ENCODE measurements around the gene KAZN.

Gene KAZN

GRCh38 chr1:14997646-14998276, 399.3 kb downstream of the KAZN start (continued):
- TF ChIP-seq CSRNP3 (CRISPR knock-in tag; IDR thresholded peaks at IDR 0.05), result no peak
- no peak for TF ChIP-seq BACH2 (CRISPR knock-in tag; IDR thresholded peaks at IDR 0.05; ENCODE audit: borderline replicate concordance)

DNA sequence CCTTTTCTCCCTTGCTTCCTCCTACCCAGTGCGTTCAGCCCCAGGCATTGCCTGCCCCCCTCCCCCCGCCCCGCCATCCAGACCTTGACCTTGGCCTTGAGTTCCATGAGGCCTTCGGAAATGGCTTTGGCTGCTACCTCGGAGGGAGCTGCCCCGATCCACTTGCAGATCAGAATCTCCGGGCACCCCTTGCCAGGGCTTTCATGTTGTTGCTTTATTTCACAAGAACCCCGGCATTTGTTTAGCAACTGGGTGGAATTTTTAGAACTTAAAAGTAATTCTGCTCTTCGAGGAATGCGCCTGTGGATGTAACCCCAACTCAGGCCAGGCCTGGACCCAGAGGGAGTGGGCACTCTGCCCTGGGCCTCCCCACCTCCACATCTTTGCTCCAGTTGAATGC, 401.0 kb downstream of the KAZN start:
- ATAC-seq, result no peak
- TF ChIP-seq BACH2 (CRISPR knock-in tag; IDR thresholded peaks at IDR 0.05; ENCODE audit: borderline replicate concordance), result no peak

- TF ChIP-seq PPARA (CRISPR knock-in tag; IDR thresholded peaks at IDR 0.05; ENCODE audit: borderline replicate concordance) (no peak), ZNF70 (CRISPR knock-in tag; IDR thresholded peaks at IDR 0.05) (no peak), ZC3H10 (CRISPR knock-in tag; IDR thresholded peaks at IDR 0.05) (no peak), ZNF8 (CRISPR knock-in tag; IDR thresholded peaks at IDR 0.05) (no peak), ZFP3 (CRISPR knock-in tag; IDR thresholded peaks at IDR 0.05) (no peak), SNAI2 (CRISPR knock-in tag; IDR thresholded peaks at IDR 0.05) (no peak), ISL1 (CRISPR knock-in tag; IDR thresholded peaks at IDR 0.05) (no peak), BACH2 (CRISPR knock-in tag; IDR thresholded peaks at IDR 0.05; ENCODE audit: borderline replicate concordance) (no peak)
- TF ChIP-seq, protein P1, sequence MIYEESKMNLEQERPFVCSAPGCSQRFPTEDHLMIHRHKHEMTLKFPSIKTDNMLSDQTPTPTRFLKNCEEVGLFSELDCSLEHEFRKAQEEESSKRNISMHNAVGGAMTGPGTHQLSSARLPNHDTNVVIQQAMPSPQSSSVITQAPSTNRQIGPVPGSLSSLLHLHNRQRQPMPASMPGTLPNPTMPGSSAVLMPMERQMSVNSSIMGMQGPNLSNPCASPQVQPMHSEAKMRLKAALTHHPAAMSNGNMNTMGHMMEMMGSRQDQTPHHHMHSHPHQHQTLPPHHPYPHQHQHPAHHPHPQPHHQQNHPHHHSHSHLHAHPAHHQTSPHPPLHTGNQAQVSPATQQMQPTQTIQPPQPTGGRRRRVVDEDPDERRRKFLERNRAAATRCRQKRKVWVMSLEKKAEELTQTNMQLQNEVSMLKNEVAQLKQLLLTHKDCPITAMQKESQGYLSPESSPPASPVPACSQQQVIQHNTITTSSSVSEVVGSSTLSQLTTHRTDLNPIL (CRISPR knock-in tag; IDR thresholded peaks at IDR 0.05; ENCODE audit: low read depth), result no peak
- no peak for ATAC-seq
These were observed 401.5 kb downstream of the KAZN start for GRCh38 chr1:15000030-15000429.

DNA sequence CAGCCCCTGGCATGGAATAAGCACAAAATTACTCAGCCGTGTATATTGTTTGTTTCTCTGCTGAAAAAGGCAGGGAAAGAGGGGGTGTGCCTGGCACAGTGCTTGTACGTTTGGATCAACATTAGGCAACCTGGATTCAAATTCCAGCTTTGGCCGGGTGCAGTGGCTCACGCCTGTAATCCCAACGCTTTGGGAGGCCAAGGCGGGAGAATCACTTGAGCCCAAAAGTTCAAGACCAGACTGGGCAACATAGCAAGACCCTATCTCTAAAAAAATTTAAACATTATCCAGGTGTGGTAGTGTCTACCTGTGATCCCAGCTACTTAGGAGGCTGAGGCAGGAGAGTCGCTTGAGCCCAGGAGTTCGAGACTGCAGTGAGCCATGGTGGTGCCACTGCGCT, 402.2 kb downstream of the KAZN start:
- ATAC-seq, result no peak
- TF ChIP-seq ISL1 (CRISPR knock-in tag; IDR thresholded peaks at IDR 0.05), result no peak
- no peak for TF ChIP-seq ARNTL (CRISPR knock-in tag; IDR thresholded peaks at IDR 0.05; ENCODE audit: borderline replicate concordance, low read depth)
- no peak for TF ChIP-seq CSDC2 (CRISPR knock-in tag; IDR thresholded peaks at IDR 0.05)
- TF ChIP-seq RARB (CRISPR knock-in tag; IDR thresholded peaks at IDR 0.05), result no peak
- no peak for TF ChIP-seq OSR1 (CRISPR knock-in tag; IDR thresholded peaks at IDR 0.05)
- no peak for TF ChIP-seq ZNF565 (CRISPR knock-in tag; conservative IDR thresholded peaks at IDR 0.05; ENCODE audit: low read depth)
- no peak for TF ChIP-seq ZNF70 (CRISPR knock-in tag; IDR thresholded peaks at IDR 0.05)
- TF ChIP-seq ESRRG (CRISPR knock-in tag; IDR thresholded peaks at IDR 0.05), result no peak
- no peak for TF ChIP-seq CSRNP3 (CRISPR knock-in tag; IDR thresholded peaks at IDR 0.05)
- no peak for TF ChIP-seq ZFP30 (CRISPR knock-in tag; IDR thresholded peaks at IDR 0.05)
- TF ChIP-seq POU6F1 (CRISPR knock-in tag; IDR thresholded peaks at IDR 0.05; ENCODE audit: borderline replicate concordance, low read depth), result no peak
- TF ChIP-seq, protein P2, sequence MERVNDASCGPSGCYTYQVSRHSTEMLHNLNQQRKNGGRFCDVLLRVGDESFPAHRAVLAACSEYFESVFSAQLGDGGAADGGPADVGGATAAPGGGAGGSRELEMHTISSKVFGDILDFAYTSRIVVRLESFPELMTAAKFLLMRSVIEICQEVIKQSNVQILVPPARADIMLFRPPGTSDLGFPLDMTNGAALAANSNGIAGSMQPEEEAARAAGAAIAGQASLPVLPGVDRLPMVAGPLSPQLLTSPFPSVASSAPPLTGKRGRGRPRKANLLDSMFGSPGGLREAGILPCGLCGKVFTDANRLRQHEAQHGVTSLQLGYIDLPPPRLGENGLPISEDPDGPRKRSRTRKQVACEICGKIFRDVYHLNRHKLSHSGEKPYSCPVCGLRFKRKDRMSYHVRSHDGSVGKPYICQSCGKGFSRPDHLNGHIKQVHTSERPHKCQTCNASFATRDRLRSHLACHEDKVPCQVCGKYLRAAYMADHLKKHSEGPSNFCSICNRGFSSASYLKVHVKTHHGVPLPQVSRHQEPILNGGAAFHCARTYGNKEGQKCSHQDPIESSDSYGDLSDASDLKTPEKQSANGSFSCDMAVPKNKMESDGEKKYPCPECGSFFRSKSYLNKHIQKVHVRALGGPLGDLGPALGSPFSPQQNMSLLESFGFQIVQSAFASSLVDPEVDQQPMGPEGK (CRISPR knock-in tag; IDR thresholded peaks at IDR 0.05; ENCODE audit: borderline replicate concordance), result no peak
- no peak for TF ChIP-seq ZC3H10 (CRISPR knock-in tag; IDR thresholded peaks at IDR 0.05)
- TF ChIP-seq ZNF8 (CRISPR knock-in tag; IDR thresholded peaks at IDR 0.05), result no peak
